Thyroid gland (tissue), 4 donors: ENCODE measurements around the gene TSHZ2. TPM values are rescaled to one million over a fixed set of nuclear protein-coding genes. Genes with fewer than 3 reads are reported as not detected.

Experiments used
- DNase-seq, 2 donors: peaks; one replicate each; pipeline ENCODE4 v3.0.0-alpha.2; 2019
- H3K27ac ChIP-seq, 3 donors: fragments of 200-600 bp; sonication (generic); 1 replicate in 2 of 3; 2 replicates in 1 of 3; pipeline ENCODE4 v1.5.1; 2016 to 2019; ENCODE audit warnings: mild to moderate bottlenecking in 1 of 3, moderate library complexity in 1 of 3
- H3K27me3 ChIP-seq: fragments of 200-600 bp; sonication (generic); one replicate; pipeline ENCODE4 v1.5.1; 2019
- H3K36me3 ChIP-seq, 2 donors: fragments of 200-600 bp; sonication (generic); one replicate each; pipeline ENCODE4 v1.5.1; 2016 to 2019
- H3K4me1 ChIP-seq, 2 donors: fragments of 200-600 bp; sonication (generic); one replicate each; pipeline ENCODE4 v1.5.1; 2017 to 2019
- H3K4me3 ChIP-seq, 3 donors: fragments of 200-600 bp; sonication (generic); replicated peaks in 1 of 3; 1 replicate in 2 of 3; 2 replicates in 1 of 3; pipeline ENCODE4 v1.5.1; 2016; ENCODE audit warnings: mild to moderate bottlenecking in 1 of 3
- H3K9me3 ChIP-seq: fragments of 200-600 bp; sonication (generic); one replicate; pipeline ENCODE4 v1.5.1; 2017
- POLR2A ChIP-seq, 2 donors: fragments of 450-650 bp; IDR thresholded peaks; one replicate each; pipeline ENCODE4 v1.6.1; 2017; ENCODE audit warnings: antibody characterized with exemption in 2 of 2, mild to moderate bottlenecking in 2 of 2, moderate library complexity in 1 of 2
- WGBS, 2 donors: methylation state at CpG; one replicate each; pipeline ENCODE4 v1.1.5; 2017; 5-methylcytosine and 5-hydroxymethylcytosine counted together
- intact Hi-C: fragments of 100-400 bp; cut with DNase I; formaldehyde crosslinking; loops from one replicate; pipeline ENCODE4 v1.15.1; 2023
- total RNA-seq, 4 donors: library from RNA; depleted of rRNA; stranded (reverse); fragments of >200 nt; gene quantifications; one replicate each; pipeline ENCODE4 v1.2.3, GENCODE V29; 2016
- TF ChIP-seq, protein P1 (sequence below), 6 experiments: fragments of 200-600 bp in 3 of 6; fragments of 450-650 bp in 3 of 6; sonication (generic) in 3 of 6; IDR thresholded peaks; one replicate each; pipeline ENCODE4 v1.5.1; 2016 to 2019; ENCODE audit warnings: antibody characterized with exemption in 6 of 6, mild to moderate bottlenecking in 2 of 6, inconsistent platforms in 1 of 6, moderate library complexity in 1 of 6

TSHZ2 gene
- total RNA-seq, 4 donors from 2014 or later: 11.0 to 27.9 (median 14.0) TPM

DNA sequence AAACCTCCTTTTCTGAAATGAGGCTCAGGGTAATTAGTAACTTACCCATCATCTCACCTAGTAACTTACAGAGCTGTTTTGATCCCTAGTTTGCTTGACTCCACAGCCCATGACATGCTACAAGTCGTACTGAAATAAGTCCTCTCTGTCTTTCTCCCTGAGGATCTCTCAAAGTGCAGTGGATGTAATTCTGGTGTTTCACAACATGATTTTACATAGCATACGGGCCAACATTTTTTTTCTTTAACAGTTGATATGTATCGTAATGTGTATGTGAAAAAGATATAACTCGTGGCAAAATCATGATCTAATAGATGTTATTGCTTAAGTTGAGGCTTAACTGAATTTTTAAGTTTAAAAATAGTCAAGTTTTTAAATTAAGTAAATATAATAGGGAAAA is 45.0 kb downstream of the TSHZ2 start:
- no peaks in the 10 kb centered on the region for H3K27me3 ChIP-seq
- DNase-seq: no peak
- no peak overlapping the region for H3K27ac ChIP-seq
- no peak overlapping the region for H3K4me3 ChIP-seq
- H3K4me1 ChIP-seq: no peaks in the 10 kb centered on the region
- no peaks in the 10 kb centered on the region for H3K9me3 ChIP-seq
- TF ChIP-seq POLR2A (IDR thresholded peaks at IDR 0.05): no peak
- TF ChIP-seq, protein P1, sequence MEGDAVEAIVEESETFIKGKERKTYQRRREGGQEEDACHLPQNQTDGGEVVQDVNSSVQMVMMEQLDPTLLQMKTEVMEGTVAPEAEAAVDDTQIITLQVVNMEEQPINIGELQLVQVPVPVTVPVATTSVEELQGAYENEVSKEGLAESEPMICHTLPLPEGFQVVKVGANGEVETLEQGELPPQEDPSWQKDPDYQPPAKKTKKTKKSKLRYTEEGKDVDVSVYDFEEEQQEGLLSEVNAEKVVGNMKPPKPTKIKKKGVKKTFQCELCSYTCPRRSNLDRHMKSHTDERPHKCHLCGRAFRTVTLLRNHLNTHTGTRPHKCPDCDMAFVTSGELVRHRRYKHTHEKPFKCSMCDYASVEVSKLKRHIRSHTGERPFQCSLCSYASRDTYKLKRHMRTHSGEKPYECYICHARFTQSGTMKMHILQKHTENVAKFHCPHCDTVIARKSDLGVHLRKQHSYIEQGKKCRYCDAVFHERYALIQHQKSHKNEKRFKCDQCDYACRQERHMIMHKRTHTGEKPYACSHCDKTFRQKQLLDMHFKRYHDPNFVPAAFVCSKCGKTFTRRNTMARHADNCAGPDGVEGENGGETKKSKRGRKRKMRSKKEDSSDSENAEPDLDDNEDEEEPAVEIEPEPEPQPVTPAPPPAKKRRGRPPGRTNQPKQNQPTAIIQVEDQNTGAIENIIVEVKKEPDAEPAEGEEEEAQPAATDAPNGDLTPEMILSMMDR (IDR thresholded peaks at IDR 0.05): no peak
- WGBS, 2 donors: 83 to 84% methylated on average over 4 of the region's 4 CpGs
- no peaks in the 10 kb centered on the region for H3K36me3 ChIP-seq
- intact Hi-C loops: no loop called here

DNA sequence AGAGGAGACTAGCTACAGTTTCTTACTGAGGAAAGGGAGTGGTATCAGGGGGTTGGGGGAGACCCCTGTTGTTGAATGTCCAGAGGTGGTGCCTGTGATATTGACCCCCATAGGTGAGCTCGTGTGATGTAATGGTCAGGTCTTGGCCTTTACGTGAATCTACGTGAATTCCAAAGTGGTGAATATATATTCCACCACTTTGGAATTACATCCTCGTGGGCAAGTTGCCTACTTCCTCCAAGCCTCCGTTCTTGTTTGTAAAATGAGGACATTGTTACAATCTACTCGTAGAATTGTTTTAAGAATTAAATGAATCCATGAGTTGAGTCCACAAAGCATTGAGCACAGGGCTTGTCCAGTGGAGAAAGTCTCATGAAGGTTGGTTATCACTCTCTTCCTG is 47.3 kb downstream of the TSHZ2 start:
- DNase-seq: no peak
- intact Hi-C loops: no loop called here
- H3K27me3 ChIP-seq: no peaks in the 10 kb centered on the region
- H3K4me3 ChIP-seq: no peak overlapping the region
- H3K4me1 ChIP-seq: no peaks in the 10 kb centered on the region
- no peak for TF ChIP-seq POLR2A (IDR thresholded peaks at IDR 0.05)
- TF ChIP-seq, protein P1 (IDR thresholded peaks at IDR 0.05): no peak
- no peak overlapping the region for H3K27ac ChIP-seq
- WGBS, 2 donors: 80 to 90% methylated on average over 6 of the region's 6 CpGs
- no peaks in the 10 kb centered on the region for H3K36me3 ChIP-seq
- no peaks in the 10 kb centered on the region for H3K9me3 ChIP-seq

DNA sequence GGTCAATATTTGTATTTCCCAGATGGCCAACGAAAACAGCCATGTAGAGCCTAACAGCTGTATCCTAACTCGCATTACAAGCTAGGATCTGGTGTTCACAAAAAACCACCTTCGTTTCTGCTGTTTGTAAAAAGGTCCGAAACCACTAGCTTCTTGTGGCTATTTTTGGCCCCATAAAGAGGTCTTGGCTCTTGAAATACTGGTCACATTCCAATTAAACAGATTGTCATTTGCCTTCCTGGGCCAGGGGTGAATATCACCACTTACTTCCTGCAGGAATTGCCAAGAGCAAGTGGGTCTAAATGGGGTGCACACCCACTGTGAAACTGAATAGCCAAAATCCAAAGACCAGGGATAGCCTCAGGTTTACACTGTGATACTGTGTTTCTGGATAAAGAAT is 48.2 kb downstream of the TSHZ2 start:
- H3K4me3 ChIP-seq: no peak overlapping the region
- intact Hi-C loops: no loop called here

DNA sequence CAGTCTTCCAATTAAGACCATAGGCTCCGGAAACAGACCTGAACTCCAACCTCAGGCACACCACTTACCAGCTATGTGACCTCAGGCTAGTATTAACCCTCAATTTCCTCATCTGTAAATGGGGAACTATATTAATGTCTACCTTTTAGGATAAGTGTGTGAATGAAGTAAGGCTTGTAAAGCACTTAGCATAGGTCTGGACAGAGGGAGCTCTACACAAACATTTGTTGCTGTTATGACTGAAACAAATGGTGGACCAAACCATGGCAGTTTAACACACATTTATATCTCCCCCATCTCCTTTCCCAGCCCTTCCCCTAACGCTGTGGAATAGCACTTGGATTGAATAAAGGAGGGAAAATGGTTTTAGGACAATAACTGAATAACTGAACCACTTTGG is 48.7 kb downstream of the TSHZ2 start:
- Histone ChIP-seq H3K36me3 (no peaks in the 10 kb centered on the region), H3K4me1 (no peaks in the 10 kb centered on the region), H3K4me3 (no peak overlapping the region), H3K9me3 (no peaks in the 10 kb centered on the region), H3K27ac (no peak overlapping the region), H3K27me3 (no peaks in the 10 kb centered on the region)
- TF ChIP-seq, protein P1 (IDR thresholded peaks at IDR 0.05): no peak
- no peak for TF ChIP-seq POLR2A (IDR thresholded peaks at IDR 0.05)
- intact Hi-C loops: no loop called here
- no peak for DNase-seq
- WGBS, 2 donors: 76 to 82% methylated on average over 2 of the region's 2 CpGs

More for the DNA sequence above, 48.2 kb downstream of the TSHZ2 start:
- H3K9me3 ChIP-seq: no peaks in the 10 kb centered on the region
- TF ChIP-seq POLR2A (IDR thresholded peaks at IDR 0.05): no peak
- TF ChIP-seq, protein P1 (IDR thresholded peaks at IDR 0.05): no peak
- no peaks in the 10 kb centered on the region for H3K36me3 ChIP-seq
- 69 to 71% methylated on average over 4 of the region's 4 CpGs for WGBS, 2 donors
- no peak for DNase-seq
- no peaks in the 10 kb centered on the region for H3K4me1 ChIP-seq
- H3K27ac ChIP-seq: no peak overlapping the region
- no peaks in the 10 kb centered on the region for H3K27me3 ChIP-seq

DNA sequence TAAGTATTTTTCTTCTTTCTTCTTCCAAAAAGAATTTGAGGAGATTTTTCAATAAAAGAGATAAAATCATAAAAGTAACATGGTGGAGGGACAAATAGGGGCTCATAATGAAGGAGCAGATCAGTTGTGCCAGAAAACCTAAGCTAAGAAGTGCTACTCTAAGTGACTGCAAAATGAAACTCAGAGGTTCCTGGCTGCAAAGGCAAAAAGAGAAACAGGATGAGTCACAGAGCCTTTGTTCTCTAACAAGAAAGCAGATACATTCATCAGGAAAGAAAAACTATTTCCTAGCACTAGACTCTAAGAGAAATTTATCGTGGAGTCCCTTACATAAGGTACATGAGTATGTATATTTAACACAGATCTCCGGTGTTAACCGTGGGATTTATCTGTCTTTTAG is 49.8 kb downstream of the TSHZ2 start:
- no peaks in the 10 kb centered on the region for H3K9me3 ChIP-seq
- WGBS, 2 donors: 88 to 91% methylated on average over 3 of the region's 3 CpGs
- no peak overlapping the region for H3K27ac ChIP-seq
- no peaks in the 10 kb centered on the region for H3K4me1 ChIP-seq
- DNase-seq: no peak
- no peaks in the 10 kb centered on the region for H3K27me3 ChIP-seq
- TF ChIP-seq POLR2A (IDR thresholded peaks at IDR 0.05): no peak
- TF ChIP-seq, protein P1 (IDR thresholded peaks at IDR 0.05): no peak
- intact Hi-C loops: no loop called here
- H3K4me3 ChIP-seq: no peak overlapping the region
- no peaks in the 10 kb centered on the region for H3K36me3 ChIP-seq
